Stimulated activated naive CD4-positive, alpha-beta T cell treated with Interleukin-2 at 50 U/mL for 16 hours (primary cell): ENCODE measurements around the gene TRIM37.

Experiments
- DNase-seq: peaks from one replicate; lab custom pipeline; 2025; lab: John Stamatoyannopoulos, UW

TRIM37 gene

DNA sequence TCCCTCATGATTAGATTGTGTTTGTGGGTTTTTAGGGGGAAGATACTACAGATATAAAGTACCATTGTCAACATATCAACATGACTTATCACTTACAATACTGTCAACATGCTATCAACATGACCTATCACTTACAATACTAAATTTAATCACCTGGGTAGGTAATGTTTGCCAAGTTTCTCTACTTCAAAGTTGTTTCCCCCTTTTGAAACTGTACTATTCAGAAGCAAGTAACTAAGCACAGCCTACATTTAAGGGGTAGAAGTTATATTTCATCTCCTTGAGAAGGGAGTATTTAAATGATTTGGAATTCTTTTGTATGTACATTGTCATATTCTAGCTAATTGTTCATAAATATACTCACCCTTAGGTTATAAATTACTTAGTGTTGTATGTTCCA is 68.7 kb downstream of the TRIM37 start:
- no peak for DNase-seq

DNA sequence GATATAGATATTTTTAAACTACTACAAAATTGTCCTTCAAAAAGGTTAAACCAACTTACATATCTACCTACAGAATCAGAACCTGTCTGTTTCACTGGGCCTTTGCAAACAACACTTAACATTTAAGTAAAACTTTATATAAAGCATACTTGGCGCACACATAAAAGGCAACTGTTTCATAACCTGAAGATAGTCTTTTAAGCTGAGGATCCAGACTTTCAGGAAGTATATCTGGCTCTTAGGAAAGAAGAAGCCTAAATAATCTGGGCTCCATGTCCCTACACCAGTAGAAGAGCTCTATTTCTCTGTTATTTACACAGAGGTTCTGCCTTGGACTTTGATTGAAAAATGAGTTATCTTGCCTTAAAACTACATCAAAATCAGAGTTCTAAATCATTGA is 75.9 kb downstream of the TRIM37 start:
- DNase-seq = no peak

- no peak for DNase-seq
Measured at GRCh38 chr17:59028328-59028727, 78.4 kb downstream of the TRIM37 start.

- no peak for DNase-seq
Measured at GRCh38 chr17:59027750-59028149, 78.9 kb downstream of the TRIM37 start.

GRCh38 chr17:59026176-59026939 is 80.3 kb downstream of the TRIM37 start:
- DNase-seq = no peak

DNA sequence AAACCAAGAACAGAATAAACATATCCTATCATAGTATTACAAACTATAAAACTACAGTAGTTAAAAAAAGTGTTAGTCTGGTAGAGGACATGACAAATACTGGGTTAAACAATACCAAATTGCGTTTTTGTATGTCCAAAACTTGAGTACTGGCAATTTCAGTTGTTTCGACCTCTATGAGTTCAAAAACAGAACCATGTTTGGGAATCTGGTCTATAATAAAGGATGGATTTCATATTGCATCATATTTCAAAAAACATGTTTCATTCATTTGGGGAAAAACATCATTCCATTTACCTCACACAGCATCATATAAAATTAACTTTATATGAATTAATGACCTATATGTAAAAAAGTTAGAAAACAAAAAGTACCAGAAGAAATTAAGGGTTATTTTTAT is 81.8 kb downstream of the TRIM37 start:
- no peak for DNase-seq

DNA sequence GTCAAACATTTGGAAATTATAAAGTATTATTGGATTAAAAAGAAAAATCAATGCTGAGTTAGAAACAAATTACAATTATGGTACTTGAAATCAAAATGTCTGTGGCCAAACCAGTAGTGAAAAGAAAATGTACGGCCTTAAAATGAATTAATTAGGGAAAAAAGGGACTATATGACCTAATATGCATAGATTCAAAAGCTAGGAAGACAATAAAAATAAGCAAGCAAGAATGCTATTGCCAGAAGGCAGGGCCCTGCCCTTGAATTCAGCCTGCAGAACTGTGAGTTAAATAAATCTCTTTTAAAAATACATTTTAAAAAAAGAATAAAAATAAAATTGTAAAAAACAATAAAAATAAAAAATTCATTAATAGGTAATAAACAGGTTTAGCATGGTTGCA is 88.7 kb downstream of the TRIM37 start:
- DNase-seq = no peak

GRCh38 chr17:59011975-59012374 is 94.7 kb downstream of the TRIM37 start:
- no peak for DNase-seq

- no peak for DNase-seq
Measured at GRCh38 chr17:59010026-59010425, 96.7 kb downstream of the TRIM37 start.

GRCh38 chr17:59008737-59009136 is 97.9 kb downstream of the TRIM37 start:
- DNase-seq = no peak

DNA sequence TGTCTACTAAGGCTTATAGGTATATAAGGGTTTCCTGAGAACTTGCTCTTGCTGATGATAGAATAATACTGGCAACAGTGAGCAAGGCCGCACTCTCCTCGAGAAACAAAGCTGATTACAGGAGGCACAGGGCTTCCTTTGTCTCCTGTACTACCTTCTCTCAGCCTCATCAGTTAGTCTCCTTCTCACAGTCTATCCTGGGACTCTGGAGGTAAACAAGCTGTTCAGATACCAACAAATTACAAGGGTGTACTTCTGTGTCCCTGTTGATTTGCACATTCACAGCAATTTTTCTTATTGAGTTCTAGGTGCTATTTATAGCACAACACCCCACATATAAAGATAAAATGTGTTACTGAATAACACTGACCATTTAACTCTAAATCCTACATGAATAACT is 98.7 kb downstream of the TRIM37 start:
- no peak for DNase-seq

DNA sequence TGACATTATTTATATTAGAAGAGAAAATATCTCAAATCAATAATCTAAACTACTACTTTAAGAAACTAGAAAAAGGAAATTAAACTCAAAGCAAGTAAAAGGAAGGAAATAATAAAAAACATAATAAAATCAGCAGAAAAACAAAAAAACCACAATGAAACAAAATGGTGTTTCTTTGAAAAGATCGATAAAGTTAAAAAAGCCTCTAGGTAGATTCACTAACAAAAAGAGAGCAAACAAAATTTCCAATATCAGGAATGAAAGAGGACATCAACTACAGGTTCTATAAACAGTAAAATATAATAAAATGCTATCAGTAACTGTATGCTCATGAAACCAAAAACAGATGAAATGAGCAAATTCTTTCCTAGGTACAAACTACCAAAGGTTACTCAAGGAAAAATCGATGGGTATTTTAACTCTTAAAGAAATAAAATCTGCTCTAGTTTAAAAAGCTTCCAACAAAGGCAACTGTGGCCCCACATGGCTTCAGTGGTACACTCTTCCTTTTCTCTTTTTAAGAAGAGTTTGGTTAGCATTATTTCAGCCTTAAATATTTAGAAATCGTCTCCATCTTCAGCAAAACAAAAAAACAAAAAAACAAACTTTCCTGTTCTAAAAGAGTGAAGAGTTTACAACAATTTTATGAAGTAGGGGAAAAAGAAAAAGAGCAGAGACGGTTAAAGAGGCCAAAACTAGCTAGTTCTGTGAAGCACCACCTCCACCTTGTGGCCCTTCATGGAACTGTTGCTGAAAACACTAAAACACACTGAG is 102.2 kb downstream of the TRIM37 start:
- DNase-seq = peak; percentile 43

DNA sequence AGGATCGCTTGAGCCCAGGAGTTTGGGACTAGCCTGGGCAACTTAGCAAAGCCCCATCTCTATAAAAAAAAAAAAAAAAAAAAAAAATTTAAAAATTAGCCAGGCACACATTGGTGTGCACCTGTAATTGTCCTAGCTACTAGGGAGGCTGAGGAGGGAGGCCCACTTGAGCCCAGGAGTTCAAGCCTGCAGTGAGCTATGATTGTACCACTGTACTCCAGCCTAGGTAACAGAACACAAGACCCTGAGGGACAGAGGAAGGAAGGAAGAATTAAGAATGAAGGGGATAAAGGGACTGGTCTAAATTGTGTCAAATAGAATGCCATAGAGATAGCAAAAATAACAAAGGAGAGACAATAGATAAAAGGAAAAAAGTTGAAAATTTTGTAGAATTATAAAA is 102.8 kb downstream of the TRIM37 start:
- no peak for DNase-seq

GRCh38 chr17:59002848-59003247 is 103.8 kb downstream of the TRIM37 start:
- DNase-seq = no peak

GRCh38 chr17:59002126-59002525 is 104.6 kb downstream of the TRIM37 start:
- DNase-seq = no peak

DNA sequence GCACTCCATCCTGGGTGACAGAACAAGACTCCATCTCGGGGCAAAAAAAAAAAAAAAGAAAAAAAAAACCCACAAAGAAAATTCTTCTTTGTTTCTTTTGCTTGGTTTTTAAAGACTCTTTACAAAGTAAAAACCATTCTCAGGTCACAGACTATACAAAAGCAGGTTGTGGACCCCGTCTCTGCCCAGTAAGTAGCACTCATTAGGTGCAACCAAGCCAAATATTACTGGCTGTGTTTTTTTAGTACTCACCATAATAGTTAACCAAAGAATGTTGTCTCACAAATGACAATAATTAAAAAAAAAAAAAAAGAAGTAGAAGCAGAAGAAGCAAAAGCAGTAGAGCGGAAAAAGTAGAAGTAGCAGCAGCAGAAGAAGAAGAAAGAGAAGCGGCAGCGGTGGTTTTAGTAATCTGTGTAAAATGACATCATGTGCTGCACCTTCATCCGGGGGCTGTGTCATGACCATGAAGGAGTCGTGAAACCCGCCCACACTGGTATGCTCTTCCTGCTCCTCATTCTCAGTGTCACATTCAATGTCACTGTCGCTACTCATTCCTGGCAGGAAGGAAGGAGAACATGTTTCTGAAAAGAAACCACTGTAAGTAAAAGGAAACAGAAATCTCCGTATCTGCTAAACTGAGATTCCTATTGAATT is 105.4 kb downstream of the TRIM37 start:
- DNase-seq = peak; percentile 76

GRCh38 chr17:59000022-59000421 is 106.7 kb downstream of the TRIM37 start:
- no peak for DNase-seq

- no peak for DNase-seq
Measured at GRCh38 chr17:58999500-58999899, 107.2 kb downstream of the TRIM37 start.

- DNase-seq = no peak
Measured at GRCh38 chr17:58998871-58999270, 107.8 kb downstream of the TRIM37 start.

GRCh38 chr17:58997756-58998553 is 108.7 kb downstream of the TRIM37 start:
- no peak for DNase-seq

DNA sequence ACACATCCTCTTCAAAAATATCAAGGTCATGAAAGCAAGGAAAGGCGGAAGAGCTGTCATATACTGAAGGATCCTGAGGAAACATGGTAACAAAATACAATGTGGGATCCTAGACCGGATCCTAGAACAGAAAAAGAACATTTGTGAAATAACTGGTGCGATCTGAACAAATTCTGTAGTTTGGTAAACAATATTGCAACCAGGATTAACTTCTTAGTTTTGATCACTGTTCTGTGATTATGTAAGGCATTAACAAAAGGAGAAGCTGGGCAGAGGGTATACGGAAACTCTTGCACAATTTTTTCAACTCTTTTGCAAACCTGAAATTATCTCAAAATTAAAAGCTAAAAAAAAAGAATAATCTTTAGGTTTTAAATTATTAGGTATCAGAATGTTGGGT is 109.7 kb downstream of the TRIM37 start:
- DNase-seq = no peak

GRCh38 chr17:58995247-58995940 is 111.3 kb downstream of the TRIM37 start:
- no peak for DNase-seq
